Psoas muscle (tissue), 8 donors: Measurements from ENCODE around the gene RELA. TPM values are rescaled to one million over a fixed set of nuclear protein-coding genes. Genes with fewer than 3 reads are reported as not detected.
"Not testable (repeated sequence)": the region's sequence is repeated elsewhere in the genome, so short reads cannot be mapped to it uniquely, and the experiment has no call there.

ENCODE experiments used
- ATAC-seq, 4 donors: fragments of 200-7000 bp; cut with Tn5 transposase; one replicate each; pipeline ENCODE4 v1.9.1; 2020; ENCODE audit warnings: moderate library complexity in 3 of 4, mild to moderate bottlenecking in 2 of 4
- DNase-seq, 2 donors: peaks; one replicate each; pipeline ENCODE4 v3.0.0-alpha.2; 2020
- H3K27ac ChIP-seq: fragments of 200-600 bp; one replicate; pipeline ENCODE4 v1.8.0; 2022
- H3K27me3 ChIP-seq, 3 donors: fragments of 200-600 bp in 1 of 3; one replicate each; pipeline versions ENCODE4 v1.6.1 to v1.8.0; 2013 to 2022; ENCODE audit warnings: low read length in 2 of 3, mild to moderate bottlenecking in 2 of 3, moderate library complexity in 1 of 3; ENCODE audit not compliant: insufficient read depth in 3 of 3
- H3K36me3 ChIP-seq, 2 donors: fragments of 200-600 bp in 1 of 2; one replicate each; pipeline versions ENCODE4 v1.6.1 to v1.8.0; 2013 to 2022; ENCODE audit warnings: low read depth in 1 of 2, mild to moderate bottlenecking in 1 of 2, moderate library complexity in 1 of 2; ENCODE audit not compliant: insufficient read depth in 1 of 2
- H3K4me1 ChIP-seq: fragments of 200-600 bp; one replicate; pipeline ENCODE4 v1.8.0; 2022
- H3K4me3 ChIP-seq: fragments of 200-600 bp; one replicate; pipeline ENCODE4 v1.8.0; 2022; ENCODE audit warnings: mild to moderate bottlenecking
- H3K9me3 ChIP-seq: fragments of 200-600 bp; one replicate; pipeline ENCODE4 v1.8.0; 2022
- CTCF ChIP-seq: fragments of 200-600 bp; IDR thresholded peaks from one replicate; pipeline ENCODE4 v1.8.0; 2022; ENCODE audit warnings: antibody characterized with exemption
- WGBS, 3 donors: extraction: QIAGEN DNeasy Blood & Tissue Kit; methylation state at CpG; one replicate each; pipeline versions ENCODE4 v1.1.6 to v1.1.7; 2013; 5-methylcytosine and 5-hydroxymethylcytosine counted together
- intact Hi-C, 2 donors: fragments of 100-400 bp; cut with DNase I; formaldehyde crosslinking; loops; one replicate each; pipeline versions ENCODE4 v1.11.0 to v1.14.2; 2022
- polyA plus RNA-seq, 3 donors: library from polyadenylated mRNA; stranded (reverse); fragments of 200-250 nt; gene quantifications; one replicate each; pipeline ENCODE4 v1.2.3, GENCODE V29; 2013
- total RNA-seq, 4 donors: library from RNA; stranded (reverse); fragmentation: NEBNext Ultra II Directional in 2 of 4; extraction: Animal tissue kit (Norgen Biotek cat#: 25700) in 2 of 4; gene quantifications; one replicate each; pipeline versions ENCODE4 v1.2.1 to v1.2.4, GENCODE V29; 2021 to 2023
- donor health status: healthy with polysubstance abuse.
- donor health status: DM: no; HTN: no; CAD: no; lungs with moderate emphysema.
- donor health status: Bipolar disorder and iron deficiency.
- donor health status: healthy.
- donor health status: DM: yes; HTN: yes; CAD: no.
- donor health status: DM: no; HTN: no; CAD: no.
- donor health status: DM: no; HTN: no; CAD: no.
- donor health status: DM: yes; HTN: yes; CAD: no.

RELA gene
- total and polyA plus RNA-seq, 7 donors, result 42.1 to 72.6 (median 64.0) TPM

- Histone ChIP-seq H3K27ac (no peak overlapping the region), H3K9me3 (no peaks in the 10 kb centered on the region), H3K27me3 (peaks cover 0 to 2% (median 0%) of the 10 kb centered on the region in 3 donors), H3K4me3 (peak overlapping the region; percentile 78), H3K4me1 (peaks cover 8% of the 10 kb centered on the region), H3K36me3 (peaks cover 0 to 30% of the 10 kb centered on the region in 2 donors)
- intact Hi-C loops, result no loop called here
- 83 to 87% (median 85%) methylated on average over 16 of the region's 16 CpGs for WGBS, 3 donors
- ATAC-seq (no peak), DNase-seq (no peak)
- no peak for TF ChIP-seq CTCF
Measured at GRCh38 chr11:65641297-65642013, 21.3 kb downstream of the RELA start.

- H3K4me1 ChIP-seq, result peaks cover 8% of the 10 kb centered on the region
- DNase-seq (peak in 1 of 2 donors; percentile 59), ATAC-seq (no peak)
- peaks cover 0 to 34% of the 10 kb centered on the region in 2 donors for H3K36me3 ChIP-seq
- no peaks in the 10 kb centered on the region for H3K9me3 ChIP-seq
- H3K27me3 ChIP-seq, result no peaks in the 10 kb centered on the region
- no peak for TF ChIP-seq CTCF
- peak overlapping the region; percentile 78 for H3K4me3 ChIP-seq
- H3K27ac ChIP-seq, result peak overlapping the region; percentile 65
- intact Hi-C loops, result no loop called here
- WGBS, 3 donors, result 75 to 80% (median 78%) methylated on average over 26 to 35 of the region's 35 CpGs
Measured at GRCh38 chr11:65640483-65641296, 22.0 kb downstream of the RELA start.

- Histone ChIP-seq H3K36me3 (peaks cover 6 to 42% of the 10 kb centered on the region in 2 donors), H3K9me3 (no peaks in the 10 kb centered on the region), H3K27ac (peak overlapping the region; percentile 75), H3K4me1 (peaks cover 8% of the 10 kb centered on the region), H3K4me3 (peak overlapping the region; percentile 78), H3K27me3 (no peaks in the 10 kb centered on the region)
- TF ChIP-seq CTCF, result no peak
- no peak for DNase-seq
- WGBS, 3 donors, result 59 to 65% (median 65%) methylated on average over 8 of the region's 8 CpGs
- intact Hi-C loops, result no loop called here
- ATAC-seq, result no peak
Measured at GRCh38 chr11:65639623-65640482, 22.9 kb downstream of the RELA start.

DNA sequence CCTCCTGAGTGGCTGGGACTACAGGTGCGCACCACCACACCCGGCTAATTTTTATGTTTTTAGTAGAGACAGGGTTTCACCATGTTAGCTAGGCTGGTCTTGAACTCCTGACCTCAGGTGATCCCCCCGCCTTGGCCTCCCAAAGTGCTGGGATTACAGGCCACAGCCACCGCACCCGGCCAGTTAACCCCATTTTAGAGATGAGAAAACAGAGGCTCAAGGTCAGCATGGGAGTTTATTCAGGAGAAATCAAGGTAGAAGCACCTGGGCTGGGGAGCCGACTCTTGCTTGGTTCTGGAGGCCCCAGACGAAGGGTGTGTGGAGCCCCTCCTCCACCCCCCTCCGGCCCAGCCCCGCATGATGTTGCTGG is 23.5 kb downstream of the RELA start:
- H3K9me3 ChIP-seq, intact Hi-C loops, ATAC-seq, H3K4me1 ChIP-seq, H3K27me3 ChIP-seq, DNase-seq: not testable (repeated sequence)
- Histone ChIP-seq H3K4me3 (peak overlapping the region; percentile 78), H3K27ac (peak overlapping the region; percentile 75), H3K36me3 (peaks cover 6 to 48% of the 10 kb centered on the region in 2 donors)
- WGBS, 3 donors, result 80 to 90% (median 89%) methylated on average over 9 of the region's 9 CpGs
